Astrocyte of the cerebellum (primary cell): ENCODE data around the gene PCDHA4.
"Not testable (repeated sequence)": the region's sequence is repeated elsewhere in the genome, so short reads cannot be mapped to it uniquely, and the experiment has no call there.

ENCODE experiments used
- DNase-seq: peaks from one replicate; pipeline ENCODE4 v3.0.0-alpha.2; 2011; ENCODE audit warnings: low read depth
- H3K4me3 ChIP-seq: 2 replicates; pipeline ENCODE4 v1.5.1; 2011; ENCODE audit warnings: mild to moderate bottlenecking, low read depth, low read length, moderate library complexity
- CTCF ChIP-seq: IDR thresholded peaks from 2 replicates; pipeline ENCODE4 v1.5.1; 2012; ENCODE audit warnings: low read length, low read depth, moderate library complexity, mild to moderate bottlenecking; ENCODE audit errors: missing control alignments
- in situ Hi-C: cut with HindIII; loops from 2 replicates; pipeline ENCODE4 v1.10.0; 2017; ENCODE audit warnings: low sequenced_read_pairs

PCDHA4 gene

GRCh38 chr5:140806834-140807775 is at the start of gene PCDHA4:
Gene PCDHA4 (plus strand): TSS chr5:140807068.
- no peak for DNase-seq
- TF ChIP-seq CTCF = peak; percentile 21
- peak within 1 kb of the TSS; percentile 15 for H3K4me3 ChIP-seq
- in situ Hi-C loops = no loop called here

GRCh38 chr5:140764177-140764973 is 42.5 kb upstream of the PCDHA4 start:
- DNase-seq = no peak
- TF ChIP-seq CTCF = no peak

GRCh38 chr5:140767444-140767843 is 39.4 kb upstream of the PCDHA4 start:
- in situ Hi-C loops = no loop called here
- no peak for TF ChIP-seq CTCF

More at GRCh38 chr5:140764177-140764973, 42.5 kb upstream of the PCDHA4 start:
- in situ Hi-C loops = no loop called here
- no peak overlapping the region for H3K4me3 ChIP-seq

GRCh38 chr5:140780512-140780911 is 26.4 kb upstream of the PCDHA4 start:
- no peak overlapping the region for H3K4me3 ChIP-seq
- TF ChIP-seq CTCF = no peak
- no peak for DNase-seq
- in situ Hi-C loops = no loop called here

More at GRCh38 chr5:140767444-140767843, 39.4 kb upstream of the PCDHA4 start:
- DNase-seq = no peak
- H3K4me3 ChIP-seq = no peak overlapping the region

- no peak within 1 kb of the TSS for H3K4me3 ChIP-seq
- in situ Hi-C loops = no loop called here
- no peak for DNase-seq
- no peak for TF ChIP-seq CTCF
Observed at GRCh38 chr5:140785905-140786686, 20.8 kb upstream of the PCDHA4 start, which contains the start of gene PCDHA1. Gene PCDHA1 (plus strand): TSS chr5:140786140.

GRCh38 chr5:140787422-140787821 is 19.4 kb upstream of the PCDHA4 start:
- in situ Hi-C loops, H3K4me3 ChIP-seq, DNase-seq: not testable (repeated sequence)

- in situ Hi-C loops, H3K4me3 ChIP-seq, DNase-seq: not testable (repeated sequence)
Observed at GRCh38 chr5:140787849-140788504, 18.9 kb upstream of the PCDHA4 start.
